Fibroblast of lung (primary cell): ENCODE results near the gene HNRNPCL1. TPM values are rescaled to one million over a fixed set of nuclear protein-coding genes. Genes with fewer than 3 reads are reported as not detected.

Experiments used
- DNase-seq, 2 donors: peaks; one replicate each; pipeline versions ENCODE4 v3.0.0 to v3.0.0-alpha.2; 2010; ENCODE audit warnings: low read depth in 2 of 2
- H2AFZ ChIP-seq: 2 replicates; pipeline ENCODE4 v1.5.1; 2012; ENCODE audit warnings: low read length, control low read depth, inconsistent platforms
- H3K27ac ChIP-seq: 2 replicates; pipeline ENCODE4 v1.5.1; 2011; ENCODE audit warnings: low read length, control low read depth; ENCODE audit not compliant: insufficient read depth
- H3K27me3 ChIP-seq: 2 replicates; pipeline ENCODE4 v1.5.1; 2011; ENCODE audit warnings: mild to moderate bottlenecking, low read length; ENCODE audit not compliant: control insufficient read depth, insufficient read depth
- H3K36me3 ChIP-seq: 2 replicates; pipeline ENCODE4 v1.5.1; 2011; ENCODE audit warnings: low read length; ENCODE audit not compliant: control insufficient read depth, insufficient read depth
- H3K4me1 ChIP-seq: 2 replicates; pipeline ENCODE4 v1.5.1; 2011; ENCODE audit warnings: low read length; ENCODE audit not compliant: control insufficient read depth, insufficient read depth; ENCODE audit errors: extremely low read depth
- H3K4me2 ChIP-seq: 2 replicates; pipeline ENCODE4 v1.5.1; 2011; ENCODE audit warnings: low read length, control low read depth; ENCODE audit not compliant: insufficient read depth; ENCODE audit errors: extremely low read depth
- H3K4me3 ChIP-seq, 4 experiments: fragments of 200-600 bp in 1 of 4; sonication (generic) in 1 of 4; replicated peaks in 1 of 4; 2 replicates each; pipeline ENCODE4 v1.5.1; 2011 to 2016; ENCODE audit warnings: low read length in 4 of 4, low read depth in 3 of 4, mild to moderate bottlenecking in 3 of 4, control low read depth in 2 of 4, inconsistent platforms in 1 of 4, mixed read lengths in 1 of 4; ENCODE audit not compliant: insufficient read depth in 1 of 4; ENCODE audit errors: control extremely low read depth in 1 of 4
- H3K79me2 ChIP-seq: 2 replicates; pipeline ENCODE4 v1.5.1; 2012; ENCODE audit warnings: mild to moderate bottlenecking, low read length, inconsistent platforms; ENCODE audit not compliant: control insufficient read depth, insufficient read depth
- H3K9ac ChIP-seq: 2 replicates; pipeline ENCODE4 v1.5.1; 2011; ENCODE audit warnings: mild to moderate bottlenecking, low read length, control low read depth; ENCODE audit not compliant: insufficient read depth
- H3K9me3 ChIP-seq: 2 replicates; pipeline ENCODE4 v1.5.1; 2012; ENCODE audit warnings: low read depth, low read length; ENCODE audit not compliant: control insufficient read depth, insufficient read depth
- H4K20me1 ChIP-seq: 2 replicates; pipeline ENCODE4 v1.5.1; 2011; ENCODE audit warnings: low read length; ENCODE audit not compliant: control insufficient read depth, insufficient read depth; ENCODE audit errors: extremely low read depth
- CTCF ChIP-seq, 2 donors: IDR thresholded peaks in 1 of 2; conservative IDR thresholded peaks in 1 of 2; 1 replicate in 1 of 2; 2 replicates in 1 of 2; pipeline ENCODE4 v1.5.1; 2011 to 2012; ENCODE audit warnings: low read length in 2 of 2, control low read depth in 1 of 2, inconsistent platforms in 1 of 2, low read depth in 1 of 2, mild to moderate bottlenecking in 1 of 2
- EZH2 ChIP-seq: IDR thresholded peaks from 2 replicates; pipeline ENCODE4 v1.5.1; 2012; ENCODE audit warnings: low read length, control low read depth, mild to moderate bottlenecking; ENCODE audit errors: missing control alignments
- polyA plus RNA-seq, 2 donors: library from polyadenylated mRNA; depleted of rRNA in 1 of 2; stranded (reverse) in 1 of 2; unstranded in 1 of 2; fragments of >200 nt; gene quantifications; 2 replicates each; pipeline ENCODE4 v1.2.1, GENCODE V29; 2011 to 2012; ENCODE audit warnings: missing spikeins in 1 of 2
- total RNA-seq: library from RNA; depleted of rRNA; stranded (reverse); fragments of >200 nt; gene quantifications from 2 replicates; pipeline ENCODE4 v1.2.1, GENCODE V29; 2014

The HNRNPCL1 gene
- total and polyA plus RNA-seq, 2 donors (not counting 1 experiment from before 2014, with no cell fraction given), result not detected

- DNase-seq, result no peak
- Histone ChIP-seq H3K4me1 (no peaks in the 10 kb centered on the region), H3K36me3 (no peaks in the 10 kb centered on the region), H3K9ac (no peak overlapping the region), H3K79me2 (no peaks in the 10 kb centered on the region), H2AFZ (no peak overlapping the region), H3K27me3 (no peaks in the 10 kb centered on the region), H3K4me2 (no peak overlapping the region), H3K27ac (no peak overlapping the region), H3K9me3 (no peaks in the 10 kb centered on the region), H4K20me1 (no peaks in the 10 kb centered on the region), H3K4me3 (no peak overlapping the region)
- no peak for TF ChIP-seq EZH2
- no peak for TF ChIP-seq CTCF (conservative IDR thresholded peaks at IDR 0.05 in 1 of 2, IDR thresholded peaks at IDR 0.05 in 1 of 2; ENCODE audit: low read depth in 1 of 2, low read length in 2 of 2)
Measured at GRCh38 chr1:12799730-12800129, 48.8 kb downstream of the HNRNPCL1 start.

- H2AFZ ChIP-seq, result no peak overlapping the region
Measured at GRCh38 chr1:12798911-12799310, 49.6 kb downstream of the HNRNPCL1 start.

More at GRCh38 chr1:12798911-12799310, 49.6 kb downstream of the HNRNPCL1 start:
- TF ChIP-seq EZH2, result no peak
- TF ChIP-seq CTCF (conservative IDR thresholded peaks at IDR 0.05 in 1 of 2, IDR thresholded peaks at IDR 0.05 in 1 of 2; ENCODE audit: low read depth in 1 of 2, low read length in 2 of 2), result no peak
- Histone ChIP-seq H3K79me2 (no peaks in the 10 kb centered on the region), H4K20me1 (no peaks in the 10 kb centered on the region), H3K4me2 (no peak overlapping the region), H3K9me3 (no peaks in the 10 kb centered on the region), H3K27me3 (no peaks in the 10 kb centered on the region), H3K9ac (no peak overlapping the region), H3K4me1 (no peaks in the 10 kb centered on the region), H3K36me3 (no peaks in the 10 kb centered on the region), H3K4me3 (no peak overlapping the region), H3K27ac (no peak overlapping the region)
- DNase-seq, result no peak

Other genes with a start within 250 kb of the HNRNPCL1 start
- gene DHRS3, start 230.5 kb downstream of the HNRNPCL1 start, total RNA-seq, result 36.8 and 68.1 TPM in 2 replicates
- gene DHRS3, start 230.5 kb downstream of the HNRNPCL1 start, polyA plus RNA-seq, result 8.4 and 14.1 TPM in 2 replicates
- not detected in 2 replicates for gene AADACL4, start 204.6 kb downstream of the HNRNPCL1 start, total RNA-seq
- gene AADACL4, start 204.6 kb downstream of the HNRNPCL1 start, polyA plus RNA-seq, result not detected in 2 replicates
- gene AADACL3, start 132.6 kb downstream of the HNRNPCL1 start, total RNA-seq, result not detected in 2 replicates
- gene AADACL3, start 132.6 kb downstream of the HNRNPCL1 start, polyA plus RNA-seq, result not detected in 2 replicates
- gene CFAP107, start 102.5 kb downstream of the HNRNPCL1 start, total RNA-seq, result under 0.01 TPM in 1 of 2 replicates, not detected in the other
- gene CFAP107, start 102.5 kb downstream of the HNRNPCL1 start, polyA plus RNA-seq, result not detected in 2 replicates
- not detected in 2 replicates for gene PRAMEF12, start 75.0 kb downstream of the HNRNPCL1 start, total RNA-seq
- gene PRAMEF12, start 75.0 kb downstream of the HNRNPCL1 start, polyA plus RNA-seq, result not detected in 2 replicates
- not detected in 2 replicates for gene PRAMEF1, start 57.3 kb downstream of the HNRNPCL1 start, total RNA-seq
- gene PRAMEF1, start 57.3 kb downstream of the HNRNPCL1 start, polyA plus RNA-seq, result not detected in 2 replicates
- gene PRAMEF11, start 17.3 kb downstream of the HNRNPCL1 start, total RNA-seq, result not detected in 2 replicates
- gene PRAMEF11, start 17.3 kb downstream of the HNRNPCL1 start, polyA plus RNA-seq, result not detected in 2 replicates
- gene PRAMEF2, start 8.4 kb upstream of the HNRNPCL1 start, total RNA-seq, result not detected in 2 replicates
- not detected in 2 replicates for gene PRAMEF2, start 8.4 kb upstream of the HNRNPCL1 start, polyA plus RNA-seq
- not detected in 2 replicates for gene PRAMEF4, start 37.5 kb upstream of the HNRNPCL1 start, total RNA-seq
- not detected in 2 replicates for gene PRAMEF4, start 37.5 kb upstream of the HNRNPCL1 start, polyA plus RNA-seq
- not detected in 2 replicates for gene PRAMEF10, start 49.5 kb upstream of the HNRNPCL1 start, total RNA-seq
- not detected in 2 replicates for gene PRAMEF10, start 49.5 kb upstream of the HNRNPCL1 start, polyA plus RNA-seq
- not detected in 2 replicates for gene PRAMEF7, start 67.9 kb upstream of the HNRNPCL1 start, total RNA-seq
- not detected in 2 replicates for gene PRAMEF7, start 67.9 kb upstream of the HNRNPCL1 start, polyA plus RNA-seq
- gene PRAMEF6, start 98.9 kb upstream of the HNRNPCL1 start, total RNA-seq, result not detected in 2 replicates
- gene PRAMEF6, start 98.9 kb upstream of the HNRNPCL1 start, polyA plus RNA-seq, result not detected in 2 replicates
- gene PRAMEF27, start 207.9 kb upstream of the HNRNPCL1 start, total RNA-seq, result not detected in 2 replicates
- gene PRAMEF27, start 207.9 kb upstream of the HNRNPCL1 start, polyA plus RNA-seq, result not detected in 2 replicates
- not detected in 2 replicates for gene HNRNPCL3, start 212.0 kb upstream of the HNRNPCL1 start, total RNA-seq
- gene HNRNPCL3, start 212.0 kb upstream of the HNRNPCL1 start, polyA plus RNA-seq, result not detected in 2 replicates
- gene PRAMEF25, start 222.1 kb upstream of the HNRNPCL1 start, total RNA-seq, result not detected in 2 replicates
- not detected in 2 replicates for gene PRAMEF25, start 222.1 kb upstream of the HNRNPCL1 start, polyA plus RNA-seq